ENCODE measurements around the gene PTPRM.

The PTPRM gene

DNA sequence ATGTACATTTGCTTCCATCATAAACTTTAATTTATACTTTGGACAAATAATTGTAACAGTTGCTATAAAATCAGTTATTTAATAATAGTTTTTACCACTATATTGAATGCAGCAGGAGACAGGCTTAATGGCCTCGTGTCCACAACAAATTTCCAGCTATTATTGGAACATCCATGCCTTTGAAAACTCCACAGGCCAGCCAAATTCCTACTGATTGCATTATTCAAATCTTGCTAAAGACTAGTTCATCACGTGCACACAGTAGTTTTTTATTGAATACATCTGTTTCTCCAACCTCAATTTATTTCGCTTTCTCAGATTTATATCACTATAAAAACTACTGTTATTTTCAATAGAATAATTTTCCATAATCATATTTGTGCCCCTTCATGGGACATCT is 18.4 kb upstream of the PTPRM start:
- TF ChIP-seq, protein P1, sequence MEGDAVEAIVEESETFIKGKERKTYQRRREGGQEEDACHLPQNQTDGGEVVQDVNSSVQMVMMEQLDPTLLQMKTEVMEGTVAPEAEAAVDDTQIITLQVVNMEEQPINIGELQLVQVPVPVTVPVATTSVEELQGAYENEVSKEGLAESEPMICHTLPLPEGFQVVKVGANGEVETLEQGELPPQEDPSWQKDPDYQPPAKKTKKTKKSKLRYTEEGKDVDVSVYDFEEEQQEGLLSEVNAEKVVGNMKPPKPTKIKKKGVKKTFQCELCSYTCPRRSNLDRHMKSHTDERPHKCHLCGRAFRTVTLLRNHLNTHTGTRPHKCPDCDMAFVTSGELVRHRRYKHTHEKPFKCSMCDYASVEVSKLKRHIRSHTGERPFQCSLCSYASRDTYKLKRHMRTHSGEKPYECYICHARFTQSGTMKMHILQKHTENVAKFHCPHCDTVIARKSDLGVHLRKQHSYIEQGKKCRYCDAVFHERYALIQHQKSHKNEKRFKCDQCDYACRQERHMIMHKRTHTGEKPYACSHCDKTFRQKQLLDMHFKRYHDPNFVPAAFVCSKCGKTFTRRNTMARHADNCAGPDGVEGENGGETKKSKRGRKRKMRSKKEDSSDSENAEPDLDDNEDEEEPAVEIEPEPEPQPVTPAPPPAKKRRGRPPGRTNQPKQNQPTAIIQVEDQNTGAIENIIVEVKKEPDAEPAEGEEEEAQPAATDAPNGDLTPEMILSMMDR (conservative IDR thresholded peaks at IDR 0.05; ENCODE audit: low read depth, low read length): no peak
- DNase-seq (ENCODE audit: low read depth): no peak
- no peak overlapping the region for H3K4me3 ChIP-seq (ENCODE audit: low read length)

DNA sequence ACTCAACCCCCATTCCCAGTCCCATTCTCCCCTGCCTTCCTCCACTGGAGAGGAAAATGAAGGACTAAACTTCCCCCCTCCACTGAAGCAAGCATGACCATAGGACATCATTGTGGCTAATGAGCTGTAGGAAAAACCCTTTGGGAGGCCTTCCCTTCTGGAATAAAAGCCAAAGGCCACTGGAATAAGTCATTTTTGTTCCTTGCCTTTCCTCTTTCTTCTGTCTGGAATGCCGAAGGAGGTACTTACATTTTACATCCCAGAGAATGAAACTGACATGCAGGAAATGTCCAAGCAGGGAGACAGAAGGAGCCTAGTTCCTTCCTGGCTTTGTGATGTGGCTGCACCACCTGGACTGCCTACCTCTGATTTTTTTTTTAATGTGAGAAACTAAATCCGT is 9.1 kb upstream of the PTPRM start:
- no peak overlapping the region for H3K4me3 ChIP-seq (ENCODE audit: low read length)
- TF ChIP-seq, protein P1 (conservative IDR thresholded peaks at IDR 0.05; ENCODE audit: low read depth, low read length): no peak
- DNase-seq (ENCODE audit: low read depth): no peak

DNA sequence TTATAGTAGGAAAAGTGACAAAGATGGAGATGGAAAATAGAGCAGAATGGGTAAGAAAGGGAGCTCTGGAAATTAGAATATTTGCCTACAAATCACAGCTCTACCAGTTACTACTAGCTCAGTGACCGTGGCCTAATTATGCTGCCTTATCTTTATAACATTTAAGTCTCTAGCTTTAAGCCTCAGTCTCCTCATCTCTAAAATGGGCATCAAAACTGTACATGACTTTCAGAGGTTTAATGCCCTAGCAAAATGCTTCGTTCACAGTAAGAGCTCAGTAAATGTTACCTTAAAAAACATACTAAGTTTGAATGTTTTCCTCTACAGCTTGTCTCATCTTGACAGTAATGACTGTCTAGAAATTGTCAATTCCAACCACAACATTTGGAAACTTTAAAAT is 8.3 kb upstream of the PTPRM start:
- TF ChIP-seq, protein P1 (conservative IDR thresholded peaks at IDR 0.05; ENCODE audit: low read depth, low read length): no peak
- DNase-seq (ENCODE audit: low read depth): no peak
- no peak overlapping the region for H3K4me3 ChIP-seq (ENCODE audit: low read length)

DNA sequence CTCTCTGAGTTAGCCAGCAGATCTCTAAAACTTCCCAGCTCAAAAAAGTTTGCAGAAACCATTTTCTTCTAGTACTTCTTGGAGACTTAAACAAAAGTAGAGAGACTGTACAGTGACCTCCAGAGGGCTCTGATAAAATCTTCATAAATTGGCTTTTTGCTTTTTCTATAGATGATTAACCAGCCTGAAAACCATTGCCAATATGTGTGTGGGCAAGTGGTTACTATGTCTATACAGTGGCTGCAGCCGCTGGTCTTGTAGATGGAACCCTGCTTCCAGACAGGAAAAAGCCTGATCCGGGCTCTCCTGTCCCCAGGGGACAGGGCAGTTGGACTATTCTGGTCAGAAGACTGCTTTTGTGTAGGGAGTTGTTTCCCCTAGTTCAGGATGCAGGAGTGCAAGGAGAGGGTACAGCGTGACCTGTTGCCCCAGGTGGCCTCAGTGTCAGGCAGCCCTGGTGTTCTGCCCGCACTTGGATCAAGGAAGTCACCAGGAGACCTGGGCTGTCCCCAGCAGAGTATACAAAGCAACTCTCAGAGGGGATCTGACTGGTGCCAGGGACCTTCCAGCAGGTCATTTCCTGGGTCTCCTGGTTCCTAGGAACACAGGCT is 7.3 kb upstream of the PTPRM start:
- TF ChIP-seq, protein P1 (conservative IDR thresholded peaks at IDR 0.05; ENCODE audit: low read depth, low read length): no peak
- DNase-seq (ENCODE audit: low read depth): no peak
- H3K4me3 ChIP-seq (ENCODE audit: low read length): no peak overlapping the region

DNA sequence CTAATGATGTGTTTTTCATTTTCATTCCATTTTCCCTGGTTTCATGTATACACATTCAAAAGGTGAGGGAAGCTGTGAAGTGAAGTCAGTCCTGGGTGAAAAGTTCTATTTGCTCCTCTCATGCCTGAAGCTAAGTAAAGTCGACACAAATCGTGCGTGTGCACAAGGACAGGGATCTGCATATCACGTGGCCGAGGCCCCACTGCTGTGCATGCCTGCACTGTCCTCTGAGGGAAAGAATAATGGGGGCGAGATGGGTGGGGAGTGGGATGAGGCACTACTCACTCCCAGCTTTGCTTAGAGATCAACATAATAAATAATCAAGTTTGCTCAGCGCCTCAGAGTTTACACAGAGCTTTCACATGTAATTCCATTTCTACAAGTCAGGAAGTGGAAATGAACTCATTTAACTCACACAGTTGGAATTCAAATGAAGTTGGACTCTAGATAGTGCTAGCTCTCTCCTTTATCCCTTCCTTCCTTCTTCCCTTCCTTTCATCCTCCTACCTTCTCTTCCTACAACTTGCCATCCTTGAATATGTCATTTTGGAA is 5.1 kb upstream of the PTPRM start:
- DNase-seq (ENCODE audit: low read depth): no peak
- TF ChIP-seq, protein P1 (conservative IDR thresholded peaks at IDR 0.05; ENCODE audit: low read depth, low read length): no peak
- H3K4me3 ChIP-seq (ENCODE audit: low read length): no peak overlapping the region

DNA sequence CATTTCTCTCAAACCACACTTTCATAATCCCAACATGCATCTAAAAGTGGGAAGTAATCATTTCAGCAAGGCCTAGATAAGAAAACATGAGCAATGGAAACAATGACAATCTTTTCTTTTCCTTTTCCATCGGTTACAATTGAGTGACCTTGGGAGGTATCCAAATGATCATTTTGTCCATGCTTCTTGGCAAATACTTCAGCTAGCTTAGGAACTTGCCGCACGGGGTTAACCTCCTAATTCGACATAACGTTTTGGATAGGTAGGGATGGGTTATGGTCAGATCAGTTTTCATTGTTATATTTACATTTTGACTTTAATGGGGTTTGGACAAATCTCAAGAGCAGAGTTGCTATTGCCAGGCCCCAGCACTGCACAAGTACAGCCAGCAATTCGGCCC is 4.6 kb upstream of the PTPRM start:
- H3K4me3 ChIP-seq (ENCODE audit: low read length): no peak overlapping the region
- DNase-seq (ENCODE audit: low read depth): no peak
- TF ChIP-seq, protein P1 (conservative IDR thresholded peaks at IDR 0.05; ENCODE audit: low read depth, low read length): no peak

DNA sequence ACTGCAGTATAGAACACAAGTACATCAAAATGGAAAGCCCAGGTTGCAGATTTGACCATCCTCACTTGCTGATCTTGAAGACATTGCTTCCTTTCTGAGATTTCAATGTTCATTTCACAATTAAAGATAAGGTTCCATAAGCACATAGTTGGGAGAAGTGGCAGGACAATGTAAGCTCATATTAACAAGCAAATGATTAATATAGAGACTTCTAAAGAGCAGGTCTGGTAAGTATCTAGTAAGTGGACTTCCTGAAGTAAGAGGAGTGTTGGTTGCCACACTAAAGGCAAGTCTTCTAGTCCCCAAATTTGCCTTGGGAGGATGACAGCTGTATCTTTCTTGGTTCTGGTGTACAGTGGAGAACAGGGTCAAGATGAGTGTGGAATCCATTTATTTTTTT is 1.4 kb upstream of the PTPRM start:
- TF ChIP-seq, protein P1 (conservative IDR thresholded peaks at IDR 0.05; ENCODE audit: low read depth, low read length): no peak
- H3K4me3 ChIP-seq (ENCODE audit: low read length): no peak overlapping the region
- DNase-seq (ENCODE audit: low read depth): no peak
